Measurements from ENCODE around the gene KLHDC8A.

KLHDC8A gene

GRCh38 chr1:205344066-205344928, 12.4 kb downstream of the KLHDC8A start:
- no peak for DNase-seq (ENCODE audit: low spot score)

DNA sequence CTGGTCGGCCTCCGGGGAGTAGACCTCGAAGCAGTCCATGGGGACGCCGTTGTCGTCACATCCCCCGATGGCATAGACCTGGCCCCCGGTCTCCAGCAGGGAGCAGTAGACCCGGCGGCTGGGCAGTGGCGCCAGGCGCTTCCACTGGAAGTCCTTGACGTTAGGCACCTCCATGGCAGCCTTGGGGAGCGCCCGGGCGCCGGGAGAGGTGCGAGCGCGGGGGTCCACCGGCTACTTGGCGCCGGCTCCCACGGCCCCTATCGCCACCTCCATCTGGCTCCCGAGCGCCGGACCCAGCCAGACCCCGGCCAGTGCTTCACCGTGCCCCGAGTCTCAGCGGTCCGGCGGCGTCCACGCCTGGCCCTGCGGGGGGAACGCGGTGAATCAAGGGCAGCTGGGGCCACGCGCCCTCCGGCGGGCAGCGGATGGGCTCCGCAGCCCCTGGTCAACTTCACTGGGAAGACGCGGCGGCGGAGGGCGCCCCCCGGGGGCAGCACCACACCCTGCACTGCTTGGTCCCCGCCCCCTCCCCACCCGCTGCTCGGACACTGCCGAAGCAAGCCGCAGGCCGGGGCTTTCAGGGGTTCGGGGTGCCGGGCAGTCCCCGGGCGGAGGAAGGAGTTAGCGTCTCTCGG, 13.2 kb downstream of the KLHDC8A start:
- DNase-seq (ENCODE audit: low spot score) = no peak

DNA sequence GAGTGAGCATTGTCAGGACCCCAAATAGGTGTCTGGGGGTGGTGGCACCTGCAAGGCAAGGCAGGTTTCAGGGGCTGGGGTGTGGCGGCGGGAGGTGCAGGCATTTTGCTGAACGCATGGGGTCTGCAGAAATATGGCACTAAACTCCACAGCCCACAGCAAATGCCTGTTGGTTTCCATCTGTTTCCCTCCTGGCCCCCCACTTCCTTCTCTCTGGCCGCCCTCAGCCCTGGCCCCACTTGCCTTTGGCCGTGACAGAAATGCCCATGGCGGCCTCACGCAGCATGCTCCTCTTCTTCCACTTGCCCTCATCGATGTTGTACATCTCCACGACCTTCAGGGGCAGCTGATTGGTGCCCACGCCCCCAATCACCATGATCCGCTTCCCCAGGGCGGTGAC, 13.7 kb downstream of the KLHDC8A start:
- DNase-seq (ENCODE audit: low spot score) = no peak

- DNase-seq (ENCODE audit: low spot score) = no peak
Observed at GRCh38 chr1:205340676-205341075, 16.0 kb downstream of the KLHDC8A start.

DNA sequence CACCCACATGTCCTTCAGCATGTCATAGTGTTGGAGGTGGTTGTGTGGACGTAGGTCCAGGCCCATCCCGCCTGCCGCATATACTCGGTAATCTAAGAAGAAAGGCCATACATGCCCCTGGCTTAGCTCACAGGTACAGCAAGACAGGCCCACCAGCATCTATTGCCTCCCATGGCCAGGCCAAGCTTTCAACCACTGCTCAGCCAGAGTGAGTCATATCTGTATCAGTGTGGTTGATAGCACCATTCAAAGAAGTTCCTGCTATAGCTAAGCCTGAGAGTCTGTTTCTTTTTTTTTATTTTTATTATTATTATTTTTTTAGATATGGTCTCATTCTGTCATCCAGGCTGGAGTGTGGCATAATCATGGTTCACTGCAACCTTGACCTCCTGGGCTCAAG, 17.0 kb downstream of the KLHDC8A start:
- DNase-seq (ENCODE audit: low spot score) = no peak

GRCh38 chr1:205339197-205339702, 17.5 kb downstream of the KLHDC8A start:
- DNase-seq (ENCODE audit: low spot score) = no peak

DNA sequence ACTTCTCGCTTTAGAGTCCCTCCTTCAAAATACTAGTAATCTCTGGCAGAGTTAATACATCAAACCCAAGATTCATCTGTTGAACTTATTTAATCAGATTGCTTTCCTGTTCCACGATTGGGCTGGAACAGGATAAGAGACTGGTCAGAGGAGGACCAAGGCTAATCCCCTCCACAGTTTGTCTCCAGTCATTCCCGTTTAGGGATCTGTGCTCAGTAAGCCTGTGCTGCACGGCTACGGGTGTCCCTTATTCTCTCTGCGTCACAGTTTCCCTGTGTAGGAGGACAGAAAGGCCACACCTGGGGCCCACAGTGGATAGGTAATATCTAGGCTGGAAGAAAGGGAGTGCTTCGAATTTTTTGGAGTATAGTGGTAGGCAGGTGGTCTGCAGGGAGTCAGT, 18.7 kb downstream of the KLHDC8A start:
- no peak for DNase-seq (ENCODE audit: low spot score)

- no peak for DNase-seq (ENCODE audit: low spot score)
Observed at GRCh38 chr1:205337481-205337880, 19.2 kb downstream of the KLHDC8A start.

GRCh38 chr1:205335692-205336091, 21.0 kb downstream of the KLHDC8A start:
- no peak for DNase-seq (ENCODE audit: low spot score)

- DNase-seq (ENCODE audit: low spot score) = no peak
Observed at GRCh38 chr1:205332015-205332791, 24.5 kb downstream of the KLHDC8A start.

DNA sequence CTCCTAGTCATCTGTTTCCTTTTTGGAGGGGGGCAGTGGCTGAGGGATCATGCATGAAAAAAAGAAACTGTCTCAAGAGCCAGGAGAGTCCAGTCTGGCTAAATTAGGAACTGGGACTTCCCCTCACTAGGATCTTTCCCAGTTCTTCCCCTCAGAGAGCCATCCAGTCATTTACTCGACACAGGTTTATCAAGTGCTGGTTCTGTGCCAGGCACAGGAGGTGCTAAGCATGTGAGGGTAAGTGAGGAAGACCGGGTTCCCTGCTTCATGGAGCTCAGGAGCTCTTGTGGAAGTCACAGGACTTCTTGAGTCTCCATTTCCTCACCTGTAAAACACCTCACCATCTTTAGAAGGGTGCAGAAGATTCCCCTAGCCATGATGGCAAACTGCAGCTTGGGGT, 26.6 kb downstream of the KLHDC8A start:
- no peak for DNase-seq (ENCODE audit: low spot score)

- no peak for DNase-seq (ENCODE audit: low spot score)
Observed at GRCh38 chr1:205329719-205330118, 27.0 kb downstream of the KLHDC8A start.

DNA sequence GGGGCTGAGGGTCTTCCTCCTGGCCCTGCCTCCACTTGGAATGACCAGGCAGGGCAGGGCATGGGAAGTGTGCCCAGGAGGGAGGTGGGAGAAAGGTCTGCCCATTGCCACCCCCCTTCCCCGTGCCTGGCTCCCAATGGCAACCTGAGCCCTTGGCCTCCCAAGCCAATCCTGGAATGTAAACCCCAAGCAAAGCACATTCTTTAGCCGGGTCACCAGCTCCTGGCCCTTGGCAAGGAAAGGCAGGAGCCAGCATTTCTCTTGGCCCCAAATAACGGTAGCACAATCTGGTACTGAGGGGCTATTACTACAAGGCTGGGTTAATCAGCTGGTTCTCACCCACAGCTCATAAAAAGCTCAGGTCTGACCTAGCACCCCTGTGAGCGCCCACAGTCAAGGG, 28.2 kb downstream of the KLHDC8A start:
- no peak for DNase-seq (ENCODE audit: low spot score)

- no peak for DNase-seq (ENCODE audit: low spot score)
Observed at GRCh38 chr1:205326812-205327466, 29.8 kb downstream of the KLHDC8A start.

DNA sequence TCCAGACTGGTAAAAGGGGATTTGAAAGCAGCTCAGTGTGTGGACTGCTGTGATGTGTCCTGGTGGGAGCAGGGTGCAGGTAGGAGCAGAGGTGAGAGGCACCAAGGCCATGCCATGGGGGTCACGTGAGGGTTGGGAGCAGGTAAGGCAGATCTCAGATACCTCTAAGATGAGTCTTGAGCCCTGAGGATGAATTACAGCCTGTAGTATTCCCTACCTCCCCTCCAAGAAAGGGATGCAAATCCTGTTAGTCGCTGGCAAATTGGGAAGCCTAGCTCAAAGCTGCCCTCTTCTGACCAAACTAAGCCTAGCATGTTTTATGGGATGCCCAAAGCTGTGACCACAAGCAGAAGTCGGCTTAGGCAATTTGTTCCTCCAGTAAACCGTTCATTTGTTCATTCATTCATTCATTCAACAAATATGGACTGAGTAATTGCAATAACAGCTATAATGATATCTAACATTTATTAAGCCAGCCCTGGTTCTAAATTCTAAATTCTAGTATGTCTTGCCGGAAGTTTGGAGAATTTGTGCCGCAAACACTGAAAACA, 31.3 kb downstream of the KLHDC8A start:
- no peak for DNase-seq (ENCODE audit: low spot score)

- no peak for DNase-seq (ENCODE audit: low spot score)
Observed at GRCh38 chr1:205324781-205325180, 31.9 kb downstream of the KLHDC8A start.

DNA sequence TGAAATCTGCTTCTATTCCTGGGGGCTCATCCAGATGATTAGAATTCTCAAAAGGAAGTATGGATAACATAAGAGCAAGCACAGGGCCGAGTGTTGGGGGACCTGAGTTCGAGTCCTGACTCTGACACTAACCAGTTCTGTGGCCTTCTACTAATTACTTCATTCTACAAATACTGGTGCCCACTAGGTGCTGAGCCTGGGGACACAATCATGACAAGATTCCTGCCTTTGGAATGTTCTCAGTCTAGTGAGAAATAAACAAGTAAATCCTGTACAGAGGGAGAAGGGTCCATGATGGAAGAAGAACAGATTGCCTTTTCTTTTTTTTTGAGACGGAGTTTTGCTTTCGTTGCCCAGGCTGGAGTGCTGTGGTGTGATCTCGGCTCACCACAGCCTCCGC, 32.9 kb downstream of the KLHDC8A start:
- no peak for DNase-seq (ENCODE audit: low spot score)

DNA sequence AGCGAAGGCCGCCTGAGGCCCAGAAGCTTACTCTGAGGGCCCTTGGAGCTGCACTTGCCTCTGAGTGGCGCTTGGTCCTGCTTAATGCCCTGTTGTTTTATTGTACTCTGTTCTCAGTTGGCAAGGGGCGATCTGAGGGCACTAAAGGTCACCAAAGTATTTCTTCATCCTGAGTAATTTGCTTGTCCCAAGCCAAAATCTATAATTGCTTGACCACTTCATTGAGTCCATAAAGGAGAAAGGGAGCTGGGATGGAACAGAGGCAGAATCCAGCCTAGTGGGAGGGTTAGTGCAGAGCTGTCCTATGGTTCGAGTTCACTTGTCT, 34.8 kb downstream of the KLHDC8A start:
- DNase-seq (ENCODE audit: low spot score) = no peak

GRCh38 chr1:205321162-205321958, 35.4 kb downstream of the KLHDC8A start, which contains the start of gene NUAK2:
TSS of gene NUAK2 (minus strand) at chr1:205321745. CDS start at chr1:205321628, 117 bp downstream.
- peak; percentile 88 for DNase-seq (ENCODE audit: low spot score)

GRCh38 chr1:205319081-205320018, 37.4 kb downstream of the KLHDC8A start:
- DNase-seq (ENCODE audit: low spot score) = no peak

Measured in left forelimb (tissue), 1 donor.